ENCODE measurements around the gene TCF21. TPM values are rescaled to one million over a fixed set of nuclear protein-coding genes. Genes with fewer than 3 reads are reported as not detected.
"Not testable (repeated sequence)": the region's sequence is repeated elsewhere in the genome, so short reads cannot be mapped to it uniquely, and the experiment has no call there.

Gene TCF21
- total RNA-seq, 1 donor from 2014 or later: not detected

DNA sequence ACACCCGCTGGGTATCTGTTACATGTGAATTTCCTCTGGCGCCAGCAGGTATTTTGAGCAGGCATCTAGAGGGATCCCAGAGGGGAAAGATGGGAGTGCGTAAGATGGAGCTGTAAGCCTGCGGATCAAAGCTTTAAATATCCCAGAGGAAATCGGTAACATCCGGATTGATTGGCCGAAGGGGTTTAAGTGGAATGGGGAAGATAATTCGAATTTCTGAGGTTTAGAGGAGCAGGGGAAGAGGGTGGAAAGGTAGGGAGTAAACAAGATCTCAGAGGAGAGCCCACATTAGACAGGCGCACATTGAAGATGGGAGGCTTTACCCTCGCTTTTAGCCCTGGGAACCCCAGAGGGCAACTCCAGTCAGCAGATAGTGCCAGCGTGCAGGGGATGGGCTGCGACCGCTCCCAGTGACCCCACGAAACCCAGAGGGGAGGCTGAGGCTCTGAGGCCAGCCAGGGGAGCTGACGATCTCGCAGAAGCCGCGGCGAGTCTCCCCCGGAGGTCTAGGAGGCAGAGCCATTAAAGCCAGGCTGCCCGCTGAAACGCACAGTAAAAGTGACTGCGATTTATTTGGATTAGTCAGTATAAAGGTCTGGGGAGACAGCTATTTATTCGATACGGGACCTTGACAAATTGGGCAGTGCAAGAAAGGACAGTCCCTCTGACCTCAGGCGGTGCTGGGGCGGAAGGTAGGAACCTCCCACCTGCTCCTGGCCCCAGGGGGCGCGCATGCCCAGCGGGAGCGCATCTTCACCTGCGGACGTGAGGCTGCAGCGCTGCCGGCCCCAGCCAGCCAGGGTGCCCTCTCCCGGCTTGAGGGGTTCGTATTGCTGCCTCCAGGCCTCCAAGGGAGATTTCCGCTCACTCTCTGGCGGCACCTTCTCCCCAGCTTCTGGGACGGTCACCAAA lies 34.3 kb upstream of the TCF21 start:
- Mint-ChIP-seq H3K4me3 (ENCODE audit: unreplicated experiment) (no peak overlapping the region), H3K4me1 (ENCODE audit: low read depth) (peaks cover 7% of the 10 kb centered on the region), H3K9me3 (ENCODE audit: low read depth) (peaks cover 9% of the 10 kb centered on the region), H3K27me3 (ENCODE audit: low read depth) (peaks cover 68% of the 10 kb centered on the region), H3K36me3 (ENCODE audit: low read depth) (peaks cover 3% of the 10 kb centered on the region), H3K27ac (ENCODE audit: unreplicated experiment) (no peak overlapping the region)
- DNase-seq (ENCODE audit: low spot score): no peak
- TF ChIP-seq, protein P1, sequence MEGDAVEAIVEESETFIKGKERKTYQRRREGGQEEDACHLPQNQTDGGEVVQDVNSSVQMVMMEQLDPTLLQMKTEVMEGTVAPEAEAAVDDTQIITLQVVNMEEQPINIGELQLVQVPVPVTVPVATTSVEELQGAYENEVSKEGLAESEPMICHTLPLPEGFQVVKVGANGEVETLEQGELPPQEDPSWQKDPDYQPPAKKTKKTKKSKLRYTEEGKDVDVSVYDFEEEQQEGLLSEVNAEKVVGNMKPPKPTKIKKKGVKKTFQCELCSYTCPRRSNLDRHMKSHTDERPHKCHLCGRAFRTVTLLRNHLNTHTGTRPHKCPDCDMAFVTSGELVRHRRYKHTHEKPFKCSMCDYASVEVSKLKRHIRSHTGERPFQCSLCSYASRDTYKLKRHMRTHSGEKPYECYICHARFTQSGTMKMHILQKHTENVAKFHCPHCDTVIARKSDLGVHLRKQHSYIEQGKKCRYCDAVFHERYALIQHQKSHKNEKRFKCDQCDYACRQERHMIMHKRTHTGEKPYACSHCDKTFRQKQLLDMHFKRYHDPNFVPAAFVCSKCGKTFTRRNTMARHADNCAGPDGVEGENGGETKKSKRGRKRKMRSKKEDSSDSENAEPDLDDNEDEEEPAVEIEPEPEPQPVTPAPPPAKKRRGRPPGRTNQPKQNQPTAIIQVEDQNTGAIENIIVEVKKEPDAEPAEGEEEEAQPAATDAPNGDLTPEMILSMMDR (IDR thresholded peaks at IDR 0.05): peak; percentile 18

DNA sequence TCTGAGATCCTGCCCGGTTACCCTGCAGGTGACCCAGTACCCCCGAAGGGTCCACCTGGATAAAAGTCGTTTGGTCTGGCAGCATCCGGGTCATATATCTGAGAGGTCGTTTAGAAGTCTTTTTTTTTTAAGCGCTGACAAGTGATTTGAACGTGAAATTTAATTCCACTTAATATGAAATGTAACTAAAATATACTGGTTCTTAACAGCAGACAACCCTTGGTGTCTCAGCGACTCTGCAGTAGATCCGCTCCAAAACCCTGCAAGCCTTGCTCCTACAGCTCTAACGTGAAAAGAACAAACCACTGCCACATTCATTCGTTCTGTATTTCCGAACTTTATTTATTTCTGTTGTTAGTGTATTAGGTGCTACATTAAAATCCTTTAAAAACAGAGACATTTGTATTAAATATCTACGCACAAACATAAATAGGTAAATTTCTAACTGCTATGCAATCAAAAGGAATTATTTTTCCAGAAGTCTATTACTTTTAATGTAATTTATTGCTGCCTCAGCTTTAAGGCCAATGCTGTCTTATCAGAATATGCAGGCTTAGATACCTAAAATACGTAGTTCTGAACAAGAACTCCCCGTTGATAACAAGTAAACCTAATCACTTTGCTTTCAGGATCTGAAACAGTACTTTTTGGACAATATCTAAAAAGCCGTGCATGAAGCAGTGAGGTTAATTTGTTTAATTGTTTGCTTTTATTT lies 33.5 kb upstream of the TCF21 start:
- peaks cover 7% of the 10 kb centered on the region for H3K4me1 Mint-ChIP-seq (ENCODE audit: low read depth)
- H3K27ac Mint-ChIP-seq (ENCODE audit: unreplicated experiment): no peak overlapping the region
- no peak for DNase-seq (ENCODE audit: low spot score)
- peaks cover 67% of the 10 kb centered on the region for H3K27me3 Mint-ChIP-seq (ENCODE audit: low read depth)
- H3K4me3 Mint-ChIP-seq (ENCODE audit: unreplicated experiment): no peak overlapping the region
- H3K9me3 Mint-ChIP-seq (ENCODE audit: low read depth): peaks cover 14% of the 10 kb centered on the region
- H3K36me3 Mint-ChIP-seq (ENCODE audit: low read depth): peaks cover 3% of the 10 kb centered on the region
- TF ChIP-seq, protein P1 (IDR thresholded peaks at IDR 0.05): no peak

DNA sequence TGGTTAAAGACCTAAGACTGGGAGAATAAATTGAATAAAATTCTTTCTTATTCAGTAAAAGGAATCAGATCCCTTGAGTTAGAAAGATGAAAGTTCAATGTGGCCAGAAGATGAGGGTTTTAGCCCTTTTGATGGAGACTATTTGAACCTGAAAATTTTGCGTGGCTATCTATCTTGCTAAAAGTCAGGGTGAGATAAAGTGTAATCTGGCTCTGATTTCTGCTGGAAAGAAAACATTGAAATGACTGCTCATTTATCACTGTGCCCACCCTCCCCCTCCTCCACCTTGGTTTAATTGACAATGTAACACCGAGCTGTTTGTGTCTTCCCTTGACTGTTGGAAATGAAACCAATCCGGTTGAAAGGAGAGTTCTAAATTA lies 32.9 kb upstream of the TCF21 start:
- no peak for DNase-seq (ENCODE audit: low spot score)
- Mint-ChIP-seq H3K4me3 (ENCODE audit: unreplicated experiment) (no peak overlapping the region), H3K27me3 (ENCODE audit: low read depth) (peaks cover 67% of the 10 kb centered on the region), H3K27ac (ENCODE audit: unreplicated experiment) (no peak overlapping the region), H3K9me3 (ENCODE audit: low read depth) (peaks cover 17% of the 10 kb centered on the region), H3K36me3 (ENCODE audit: low read depth) (peaks cover 3% of the 10 kb centered on the region), H3K4me1 (ENCODE audit: low read depth) (peaks cover 7% of the 10 kb centered on the region)
- TF ChIP-seq, protein P1 (IDR thresholded peaks at IDR 0.05): no peak

DNA sequence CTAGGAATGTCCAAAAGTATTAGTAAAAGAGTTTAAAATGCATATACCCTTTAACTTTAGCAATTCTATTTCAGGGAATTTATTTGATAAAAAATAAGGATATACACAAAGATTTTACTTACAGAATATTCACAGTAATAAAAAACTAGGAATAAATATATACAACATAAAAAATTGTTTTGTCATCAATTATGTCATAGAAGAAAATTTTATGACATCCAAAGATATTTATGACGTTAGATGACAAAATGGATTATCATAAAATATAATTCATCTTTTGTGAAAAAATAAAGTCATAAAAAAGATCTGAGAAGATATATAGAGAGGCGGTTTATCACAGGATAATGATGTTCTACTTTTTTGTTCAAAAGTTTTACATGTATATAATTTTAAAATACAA lies 32.0 kb upstream of the TCF21 start:
- no peak overlapping the region for H3K27ac Mint-ChIP-seq (ENCODE audit: unreplicated experiment)
- H3K27me3 Mint-ChIP-seq (ENCODE audit: low read depth): peaks cover 70% of the 10 kb centered on the region
- peaks cover 9% of the 10 kb centered on the region for H3K36me3 Mint-ChIP-seq (ENCODE audit: low read depth)
- peaks cover 7% of the 10 kb centered on the region for H3K4me1 Mint-ChIP-seq (ENCODE audit: low read depth)
- H3K4me3 Mint-ChIP-seq (ENCODE audit: unreplicated experiment): no peak overlapping the region
- no peak for DNase-seq (ENCODE audit: low spot score)
- H3K9me3 Mint-ChIP-seq (ENCODE audit: low read depth): peaks cover 20% of the 10 kb centered on the region
- TF ChIP-seq, protein P1 (IDR thresholded peaks at IDR 0.05): no peak

DNA sequence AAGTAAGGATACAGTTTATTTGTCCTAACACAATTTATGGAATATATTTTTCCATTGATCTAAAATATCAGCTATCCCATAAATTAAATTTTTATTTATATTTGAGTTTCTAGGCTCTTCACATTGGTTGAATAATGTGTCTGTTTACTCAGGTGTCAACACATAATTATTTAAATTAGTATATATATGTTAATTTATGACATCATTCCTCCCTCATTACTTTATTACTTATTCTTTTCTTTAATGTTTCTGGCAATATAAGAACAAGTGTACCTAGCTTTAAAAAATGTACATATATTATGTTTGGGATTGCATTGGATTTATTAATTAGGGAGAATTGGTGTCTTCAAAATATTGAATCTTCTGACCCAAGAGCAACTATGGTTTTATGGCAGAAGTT lies 31.2 kb upstream of the TCF21 start:
- TF ChIP-seq, protein P1 (IDR thresholded peaks at IDR 0.05): no peak
- peaks cover 7% of the 10 kb centered on the region for H3K4me1 Mint-ChIP-seq (ENCODE audit: low read depth)
- no peak overlapping the region for H3K4me3 Mint-ChIP-seq (ENCODE audit: unreplicated experiment)
- peaks cover 67% of the 10 kb centered on the region for H3K27me3 Mint-ChIP-seq (ENCODE audit: low read depth)
- no peak overlapping the region for H3K27ac Mint-ChIP-seq (ENCODE audit: unreplicated experiment)
- peaks cover 16% of the 10 kb centered on the region for H3K36me3 Mint-ChIP-seq (ENCODE audit: low read depth)
- peaks cover 28% of the 10 kb centered on the region for H3K9me3 Mint-ChIP-seq (ENCODE audit: low read depth)
- no peak for DNase-seq (ENCODE audit: low spot score)

DNA sequence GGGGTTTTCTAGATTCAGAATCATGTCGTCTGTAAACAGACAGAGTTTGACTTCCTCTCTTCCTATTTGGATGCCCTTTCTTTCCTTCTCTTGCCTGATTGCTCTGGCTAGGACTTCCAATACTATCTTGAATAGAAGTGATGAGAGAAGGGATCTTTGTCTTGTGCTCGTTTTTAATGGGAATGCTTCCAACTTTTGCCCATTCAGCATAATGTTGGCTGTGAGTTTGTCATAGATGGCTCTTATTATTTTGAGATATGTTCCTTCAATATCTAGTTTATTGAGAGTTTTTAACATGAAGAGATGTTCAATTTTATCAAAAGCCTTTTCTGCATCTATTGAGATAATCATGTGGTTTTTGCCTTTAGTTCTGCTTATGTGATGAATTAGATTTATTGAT lies 27.6 kb upstream of the TCF21 start:
- DNase-seq (ENCODE audit: low spot score); H3K4me3 Mint-ChIP-seq (ENCODE audit: unreplicated experiment); H3K27ac Mint-ChIP-seq (ENCODE audit: unreplicated experiment); H3K4me1 Mint-ChIP-seq (ENCODE audit: low read depth): not testable (repeated sequence)
- Mint-ChIP-seq H3K27me3 (ENCODE audit: low read depth) (peaks cover 50% of the 10 kb centered on the region), H3K9me3 (ENCODE audit: low read depth) (peaks cover 44% of the 10 kb centered on the region), H3K36me3 (ENCODE audit: low read depth) (peaks cover 18% of the 10 kb centered on the region)

All from chondrocyte (in vitro differentiated cells).